HepG2 (cell line): Measurements from ENCODE around the gene TYMS. TPM values are rescaled to one million over a fixed set of nuclear protein-coding genes. Genes with fewer than 3 reads are reported as not detected.
A peak's percentile ranks its signal among the peaks of the same experiment; 100 is the strongest.

ENCODE experiments used
- ADNP ChIP-seq: sonication (generic); formaldehyde crosslinking; IDR thresholded peaks from 2 replicates; pipeline ENCODE4 v1.4.0; 2020; ENCODE audit warnings: missing genetic modification reagents
- ATF1 ChIP-seq: IDR thresholded peaks from 2 replicates; pipeline ENCODE4 v1.6.1; 2016; ENCODE audit warnings: mild to moderate bottlenecking, control low read depth
- CC2D1A ChIP-seq: sonication (generic); formaldehyde crosslinking; IDR thresholded peaks from 2 replicates; pipeline ENCODE4 v1.8.1; 2023; ENCODE audit warnings: mild to moderate bottlenecking, missing genetic modification reagents
- ELF4 ChIP-seq: sonication (generic); formaldehyde crosslinking; IDR thresholded peaks from 2 replicates; pipeline ENCODE4 v1.5.0; 2020; ENCODE audit warnings: missing genetic modification reagents, mild to moderate bottlenecking, moderate library complexity, borderline replicate concordance
- ETV5 ChIP-seq: IDR thresholded peaks from 2 replicates; pipeline ENCODE4 v1.6.1; 2018; ENCODE audit warnings: missing biosample characterization, missing genetic modification reagents, inconsistent platforms, borderline replicate concordance
- GTF2F1 ChIP-seq: fragments of 150-350 bp; IDR thresholded peaks from 2 replicates; pipeline ENCODE4 v1.6.1; 2014; ENCODE audit warnings: low read length
- HIC2 ChIP-seq: sonication (generic); formaldehyde crosslinking; IDR thresholded peaks from 2 replicates; pipeline ENCODE4 v1.9.0; 2022; ENCODE audit warnings: low read depth, missing genetic modification reagents
- HMG20A ChIP-seq: IDR thresholded peaks from 2 replicates; pipeline ENCODE4 v1.6.1; 2016; ENCODE audit warnings: borderline replicate concordance
- MAX ChIP-seq: IDR thresholded peaks from 2 replicates; pipeline ENCODE4 v1.6.1; 2012; ENCODE audit warnings: inconsistent platforms
- MED1 ChIP-seq: sonication (generic); formaldehyde crosslinking; IDR thresholded peaks from 2 replicates; pipeline ENCODE4 v1.4.0; 2020; ENCODE audit warnings: missing genetic modification reagents
- MED13 ChIP-seq: sonication (generic); formaldehyde crosslinking; IDR thresholded peaks from 2 replicates; pipeline ENCODE4 v1.5.0; 2020; ENCODE audit warnings: missing genetic modification reagents
- MEIS2 ChIP-seq: sonication (generic); formaldehyde crosslinking; IDR thresholded peaks from 2 replicates; pipeline ENCODE4 v1.9.0; 2021; ENCODE audit warnings: mild to moderate bottlenecking, missing genetic modification reagents
- NR2C2 ChIP-seq: sonication (generic); formaldehyde crosslinking; IDR thresholded peaks from 2 replicates; pipeline ENCODE4 v1.4.0; 2020; ENCODE audit warnings: missing genetic modification reagents, mild to moderate bottlenecking, moderate library complexity, borderline replicate concordance
- SAFB2 ChIP-seq: sonication (generic); formaldehyde crosslinking; IDR thresholded peaks from 2 replicates; pipeline ENCODE4 v1.5.1; 2020; ENCODE audit warnings: missing genetic modification reagents, low read depth, mild to moderate bottlenecking, borderline replicate concordance
- SIX4 ChIP-seq: sonication (generic); formaldehyde crosslinking; IDR thresholded peaks from 2 replicates; pipeline ENCODE4 v1.4.0; 2020; ENCODE audit warnings: missing genetic modification reagents
- SKI ChIP-seq: fragments of 450-650 bp; IDR thresholded peaks from one replicate; pipeline ENCODE4 v1.6.1; 2018; ENCODE audit warnings: mild to moderate bottlenecking; ENCODE audit not compliant: partially characterized antibody
- SOX6 ChIP-seq, 2 experiments: fragments of 450-650 bp in 1 of 2; sonication (generic) in 1 of 2; formaldehyde crosslinking in 1 of 2; IDR thresholded peaks; 2 replicates each; pipeline versions ENCODE4 v1.4.0 to v1.6.1; 2017 to 2020; ENCODE audit warnings: antibody characterized with exemption in 1 of 2, mild to moderate bottlenecking in 1 of 2, missing genetic modification reagents in 1 of 2
- TRIM22 ChIP-seq: fragments of 450-650 bp; IDR thresholded peaks from 2 replicates; pipeline ENCODE4 v1.6.1; 2017
- UBTF ChIP-seq: sonication (generic); formaldehyde crosslinking; IDR thresholded peaks from 2 replicates; pipeline ENCODE4 v1.4.0; 2020; ENCODE audit warnings: mild to moderate bottlenecking, missing genetic modification reagents
- ZMAT3 ChIP-seq: sonication (generic); formaldehyde crosslinking; conservative IDR thresholded peaks from 2 replicates; pipeline ENCODE4 v1.7.0; 2021; ENCODE audit warnings: missing genetic modification reagents
- ZNF136 ChIP-seq: sonication (generic); formaldehyde crosslinking; IDR thresholded peaks from 2 replicates; pipeline ENCODE4 v1.8.1; 2022; ENCODE audit warnings: low read depth, mild to moderate bottlenecking, moderate library complexity, missing genetic modification reagents
- ZNF207 ChIP-seq: fragments of 450-650 bp; IDR thresholded peaks from 2 replicates; pipeline ENCODE4 v1.6.1; 2016; ENCODE audit warnings: antibody characterized with exemption, borderline replicate concordance
- ZNF3 ChIP-seq: IDR thresholded peaks from 2 replicates; pipeline ENCODE4 v1.7.0; 2017; ENCODE audit warnings: inconsistent platforms
- ZNF333 ChIP-seq: sonication (generic); formaldehyde crosslinking; IDR thresholded peaks from 2 replicates; pipeline ENCODE4 v1.4.0; 2020; ENCODE audit warnings: mild to moderate bottlenecking, missing genetic modification reagents, borderline replicate concordance
- ZNF572 ChIP-seq: sonication (generic); formaldehyde crosslinking; IDR thresholded peaks from 2 replicates; pipeline ENCODE4 v1.5.1; 2020; ENCODE audit warnings: mild to moderate bottlenecking, missing genetic modification reagents
- ZSCAN9 ChIP-seq: IDR thresholded peaks from 2 replicates; pipeline ENCODE4 v1.6.1; 2016; ENCODE audit warnings: borderline replicate concordance
- polyA plus RNA-seq, 8 experiments: library from polyadenylated mRNA; depleted of rRNA in 3 of 8; stranded (reverse) in 7 of 8; unstranded in 1 of 8; fragments of >200 nt; fragmentation: Illumina TruSeq in 4 of 8; extraction: Trizol in 4 of 8; gene quantifications; 2 replicates each; pipeline versions ENCODE4 v1.2.1 to v1.2.3, GENCODE V29; 2011 to 2016; ENCODE audit warnings: low read depth in 4 of 8, missing spikeins in 1 of 8, mixed read lengths in 1 of 8; ENCODE audit not compliant: insufficient read depth in 1 of 8
- total RNA-seq, 5 experiments: library from RNA; depleted of rRNA; stranded (reverse); fragments of >200 nt; fragmentation: Illumina TruSeq; extraction: Trizol; gene quantifications; 2 replicates each; pipeline ENCODE4 v1.2.3, GENCODE V29; 2016; ENCODE audit warnings: low read depth in 1 of 5

Gene TYMS
- total and polyA plus RNA-seq, 2 of the 13 experiments (the other 11 are each of a cell fraction or from before 2014, with no cell fraction given) = 80.1 to 106 TPM

GRCh38 chr18:658001-658946 lies 821 bp downstream of the TYMS start (continued):
- TF ChIP-seq ZNF333 (CRISPR knock-in tag) (peak; percentile 60), SKI (peak; percentile 25), SOX6 (IDR thresholded peaks at IDR 0.05) (no peak), SOX6 (CRISPR knock-in tag; IDR thresholded peaks at IDR 0.05) (peak; percentile 27), GTF2F1 (no peak), SIX4 (CRISPR knock-in tag) (peak; percentile 8; the same call in 1 of the 2 replicates), ZSCAN9 (CRISPR knock-in tag) (peak; percentile 27; the same call in 1 of the 2 replicates), ZNF207 (no peak), ZNF3 (CRISPR knock-in tag) (no peak), ZNF136 (CRISPR knock-in tag) (no peak), MAX (no peak), MEIS2 (CRISPR knock-in tag) (no peak), HMG20A (CRISPR knock-in tag) (peak; percentile 45; the same call in 1 of the 2 replicates), ELF4 (CRISPR knock-in tag) (no peak), ZMAT3 (CRISPR knock-in tag) (no peak), SAFB2 (CRISPR knock-in tag) (peak; percentile 87; the same call in 1 of the 2 replicates), TRIM22 (no peak), MED1 (CRISPR knock-in tag) (peak; percentile 68), HIC2 (peak; percentile 39; the same call in 1 of the 2 replicates), ADNP (CRISPR knock-in tag) (no peak), ATF1 (CRISPR knock-in tag) (peak; percentile 78), NR2C2 (CRISPR knock-in tag) (no peak), MED13 (CRISPR knock-in tag) (peak; percentile 18), ZNF572 (no peak; the same call in 1 of the 2 replicates), ETV5 (no peak; the same call in 1 of the 2 replicates), CC2D1A (CRISPR knock-in tag) (no peak), UBTF (CRISPR knock-in tag) (peak; percentile 80)
